Keratinocyte (primary cell): Measurements from ENCODE around the gene ZNF497. TPM values are rescaled to one million over a fixed set of nuclear protein-coding genes. Genes with fewer than 3 reads are reported as not detected.

ENCODE experiments used
- DNase-seq: peaks from one replicate; pipeline ENCODE4 v3.0.0-alpha.2; 2011; ENCODE audit warnings: low read depth, missing footprints, low spot score
- FAIRE-seq: peaks from 2 replicates; lab custom pipeline; 2011; peaks lifted over from hg19 to GRCh38; lab: Jason Lieb, UNC
- H2AFZ ChIP-seq: 2 replicates; pipeline ENCODE4 v1.6.0; 2012; ENCODE audit warnings: low read length, control low read depth, inconsistent platforms; ENCODE audit not compliant: control insufficient read depth
- H3K27ac ChIP-seq: 2 replicates; pipeline ENCODE4 v1.5.1; 2011; ENCODE audit warnings: low read length; ENCODE audit not compliant: control insufficient read depth, insufficient read depth
- H3K27me3 ChIP-seq: 3 replicates; pipeline ENCODE4 v1.6.0; 2011; ENCODE audit warnings: low read length; ENCODE audit not compliant: control insufficient read depth, insufficient read depth; ENCODE audit errors: extremely low read depth
- H3K36me3 ChIP-seq, 2 experiments: 2 replicates in 1 of 2; 3 replicates in 1 of 2; pipeline ENCODE4 v1.5.1; 2011; ENCODE audit warnings: low read length in 2 of 2, mild to moderate bottlenecking in 1 of 2; ENCODE audit not compliant: control insufficient read depth in 2 of 2, insufficient read depth in 2 of 2; ENCODE audit errors: extremely low read depth in 1 of 2
- H3K4me1 ChIP-seq: 3 replicates; pipeline ENCODE4 v1.5.1; 2011; ENCODE audit warnings: low read length; ENCODE audit not compliant: control insufficient read depth, insufficient read depth; ENCODE audit errors: extremely low read depth
- H3K4me2 ChIP-seq: 3 replicates; pipeline ENCODE4 v1.6.0; 2011; ENCODE audit warnings: low read depth, low read length; ENCODE audit not compliant: control insufficient read depth, insufficient read depth; ENCODE audit errors: extremely low read depth
- H3K4me3 ChIP-seq, 3 experiments: fragments of 200-600 bp in 1 of 3; sonication (generic) in 1 of 3; 2 replicates in 2 of 3; 3 replicates in 1 of 3; pipeline ENCODE4 v1.5.1; 2011 to 2016; ENCODE audit warnings: low read length in 3 of 3, mild to moderate bottlenecking in 3 of 3, control low read depth in 2 of 3, inconsistent platforms in 1 of 3, low read depth in 1 of 3, mixed read lengths in 1 of 3, mixed run types in 1 of 3, moderate library complexity in 1 of 3; ENCODE audit not compliant: control insufficient read depth in 2 of 3, insufficient read depth in 2 of 3; ENCODE audit errors: extremely low read depth in 1 of 3
- H3K79me2 ChIP-seq: 2 replicates; pipeline ENCODE4 v1.6.0; 2012; ENCODE audit warnings: low read length; ENCODE audit not compliant: control insufficient read depth, insufficient read depth
- H3K9ac ChIP-seq: 3 replicates; pipeline ENCODE4 v1.6.0; 2011; ENCODE audit warnings: low read length; ENCODE audit not compliant: control insufficient read depth, insufficient read depth; ENCODE audit errors: extremely low read depth
- H3K9me1 ChIP-seq: 3 replicates; pipeline ENCODE4 v1.6.0; 2011; ENCODE audit warnings: low read length; ENCODE audit not compliant: control insufficient read depth, insufficient read depth; ENCODE audit errors: extremely low read depth
- H3K9me3 ChIP-seq: 2 replicates; pipeline ENCODE4 v1.5.1; 2012; ENCODE audit warnings: low read depth, low read length; ENCODE audit not compliant: control insufficient read depth
- H4K20me1 ChIP-seq: 3 replicates; pipeline ENCODE4 v1.6.0; 2011; ENCODE audit warnings: low read length; ENCODE audit not compliant: control insufficient read depth, insufficient read depth; ENCODE audit errors: extremely low read depth
- CTCF ChIP-seq, 3 experiments: IDR thresholded peaks in 1 of 3; conservative IDR thresholded peaks in 1 of 3; optimal IDR thresholded peaks in 1 of 3; 2 replicates in 2 of 3; 3 replicates in 1 of 3; pipeline versions ENCODE3 to v1.5.1; 2011; ENCODE audit warnings: low read length in 3 of 3, mild to moderate bottlenecking in 3 of 3, moderate library complexity in 2 of 3, control low read depth in 1 of 3, inconsistent platforms in 1 of 3; ENCODE audit not compliant: insufficient read depth in 2 of 3; ENCODE audit errors: extremely low read depth in 1 of 3
- EZH2 ChIP-seq: IDR thresholded peaks from one replicate; pipeline ENCODE4 v1.6.1; 2012; ENCODE audit warnings: inconsistent platforms, mild to moderate bottlenecking, low read length, moderate library complexity
- dilution Hi-C: fragments of 300-500 bp; cut with MboI; formaldehyde crosslinking; loops from one replicate; pipeline ENCODE4 v1.7.0; 2020; ENCODE audit warnings: low sequenced_read_pairs; ENCODE audit not compliant: extremely low pct_ligation_motif_present
- polyA plus RNA-seq, 5 experiments: library from polyadenylated mRNA; depleted of rRNA in 3 of 5; stranded (reverse) in 3 of 5; stranded (forward) in 1 of 5; unstranded in 1 of 5; fragments of >200 nt; gene quantifications; 1 replicate in 1 of 5; 2 replicates in 3 of 5; 3 replicates in 1 of 5; pipeline versions ENCODE4 v1.2.1 to v1.2.3, GENCODE V29; 2011 to 2012; ENCODE audit warnings: missing spikeins in 2 of 5, low read depth in 1 of 5, low replicate concordance in 1 of 5

Gene ZNF497
- polyA plus RNA-seq, 1 donor (not counting 4 experiments of a cell fraction or from before 2014, with no cell fraction given), result 0.29 TPM

- H3K4me3 ChIP-seq, result no peak overlapping the region
- no peak overlapping the region for H3K9ac ChIP-seq
- no peak overlapping the region for H2AFZ ChIP-seq
- TF ChIP-seq CTCF (optimal IDR thresholded peaks at IDR 0.05 in 1 of 3, IDR thresholded peaks at IDR 0.05 in 1 of 3, conservative IDR thresholded peaks at IDR 0.05 in 1 of 3; ENCODE audit: extremely low read depth in 1 of 3, insufficient read depth in 2 of 3, low read length in 3 of 3) (no peak), EZH2 (no peak)
- no peaks in the 10 kb centered on the region for H3K79me2 ChIP-seq
- H3K27me3 ChIP-seq, result peaks cover 45% of the 10 kb centered on the region
- FAIRE-seq (no peak), DNase-seq (no peak)
- no peak overlapping the region for H3K4me2 ChIP-seq
- H3K27ac ChIP-seq, result no peak overlapping the region
- H3K4me1 ChIP-seq, result no peaks in the 10 kb centered on the region
- peaks cover 3% of the 10 kb centered on the region for H3K9me3 ChIP-seq
- no peaks in the 10 kb centered on the region for H3K9me1 ChIP-seq
- no peaks in the 10 kb centered on the region for H4K20me1 ChIP-seq
- dilution Hi-C loops, result no loop called here
- no peaks in the 10 kb centered on the region for H3K36me3 ChIP-seq
These were observed 11.0 kb downstream of the ZNF497 start for GRCh38 chr19:58351558-58351878.

GRCh38 chr19:58350871-58351557, 11.5 kb downstream of the ZNF497 start:
- DNase-seq, result no peak
- Histone ChIP-seq H3K9me3 (peaks cover under 1% of the 10 kb centered on the region), H3K79me2 (no peaks in the 10 kb centered on the region), H3K4me3 (no peak overlapping the region), H4K20me1 (no peaks in the 10 kb centered on the region), H3K27ac (no peak overlapping the region), H3K9me1 (no peaks in the 10 kb centered on the region), H3K27me3 (peaks cover 41% of the 10 kb centered on the region), H3K4me1 (no peaks in the 10 kb centered on the region), H3K36me3 (no peaks in the 10 kb centered on the region), H3K9ac (no peak overlapping the region), H2AFZ (no peak overlapping the region), H3K4me2 (no peak overlapping the region)
- FAIRE-seq, result no peak
- dilution Hi-C loops, result no loop called here
- TF ChIP-seq EZH2, result no peak
- TF ChIP-seq CTCF (optimal IDR thresholded peaks at IDR 0.05 in 1 of 3, IDR thresholded peaks at IDR 0.05 in 1 of 3, conservative IDR thresholded peaks at IDR 0.05 in 1 of 3; ENCODE audit: extremely low read depth in 1 of 3, insufficient read depth in 2 of 3, low read length in 3 of 3), result no peak
